Lower leg skin (tissue), 4 donors: ENCODE results near the gene IP6K2. TPM values are rescaled to one million over a fixed set of nuclear protein-coding genes. Genes with fewer than 3 reads are reported as not detected.

ENCODE experiments used
- DNase-seq, 2 donors: peaks; one replicate each; pipeline ENCODE4 v3.0.0-alpha.2; 2019; ENCODE audit warnings: low spot score in 2 of 2
- H3K4me3 ChIP-seq: fragments of 200-600 bp; sonication (generic); 2 replicates; pipeline ENCODE4 v1.5.1; 2017; ENCODE audit warnings: mild to moderate bottlenecking, low read depth; ENCODE audit not compliant: poor library complexity, severe bottlenecking
- CTCF ChIP-seq, 3 donors: fragments of 450-650 bp; IDR thresholded peaks; one replicate each; pipeline ENCODE4 v1.5.1; 2016; ENCODE audit warnings: antibody characterized with exemption in 3 of 3, mild to moderate bottlenecking in 3 of 3, moderate library complexity in 2 of 3
- POLR2A ChIP-seq, 2 donors: fragments of 450-650 bp; IDR thresholded peaks; one replicate each; pipeline ENCODE4 v1.6.1; 2016 to 2017; ENCODE audit warnings: antibody characterized with exemption in 2 of 2, mild to moderate bottlenecking in 1 of 2, moderate library complexity in 1 of 2
- WGBS, 2 donors: methylation state at CpG; one replicate each; pipeline ENCODE4 v1.1.5; 2018; 5-methylcytosine and 5-hydroxymethylcytosine counted together
- intact Hi-C: fragments of 100-400 bp; cut with DNase I; formaldehyde crosslinking; loops from one replicate; pipeline ENCODE4 v1.15.0; 2023; ENCODE audit warnings: low total_unique reads
- total RNA-seq, 4 donors: library from RNA; depleted of rRNA; stranded (reverse); fragments of >200 nt; gene quantifications; one replicate each; pipeline ENCODE4 v1.1.0, GENCODE V29; 2016

IP6K2 gene
- total RNA-seq, 4 donors from 2014 or later, result 142 to 304 (median 187) TPM

GRCh38 chr3:48698891-48699290, 18.1 kb downstream of the IP6K2 start:
- no peak for DNase-seq
- TF ChIP-seq CTCF (IDR thresholded peaks at IDR 0.05) (no peak), POLR2A (IDR thresholded peaks at IDR 0.05) (no peak)
- H3K4me3 ChIP-seq, result no peak overlapping the region
- intact Hi-C loops, result no loop called here
- WGBS, 2 donors, result 94 to 97% methylated on average over 8 of the region's 8 CpGs

GRCh38 chr3:48697952-48698351, 19.1 kb downstream of the IP6K2 start:
- intact Hi-C loops, result no loop called here
- DNase-seq, result no peak
- TF ChIP-seq POLR2A (IDR thresholded peaks at IDR 0.05), result no peak
- TF ChIP-seq CTCF (IDR thresholded peaks at IDR 0.05), result no peak
- 77 to 85% methylated on average over 3 of the region's 3 CpGs for WGBS, 2 donors
- no peak overlapping the region for H3K4me3 ChIP-seq

GRCh38 chr3:48696601-48697000, 20.4 kb downstream of the IP6K2 start:
- no peak overlapping the region for H3K4me3 ChIP-seq
- no peak for TF ChIP-seq POLR2A (IDR thresholded peaks at IDR 0.05)
- TF ChIP-seq CTCF (IDR thresholded peaks at IDR 0.05), result no peak
- no peak for DNase-seq
- intact Hi-C loops, result no loop called here

GRCh38 chr3:48696156-48696555, 20.9 kb downstream of the IP6K2 start:
- no peak for TF ChIP-seq POLR2A (IDR thresholded peaks at IDR 0.05)
- TF ChIP-seq CTCF (IDR thresholded peaks at IDR 0.05), result no peak
- no peak for DNase-seq
- intact Hi-C loops, result no loop called here
- 87 to 91% methylated on average over 5 of the region's 5 CpGs for WGBS, 2 donors
- H3K4me3 ChIP-seq, result no peak overlapping the region

GRCh38 chr3:48695393-48695753, 21.6 kb downstream of the IP6K2 start:
- TF ChIP-seq CTCF (IDR thresholded peaks at IDR 0.05) (no peak), POLR2A (IDR thresholded peaks at IDR 0.05) (no peak)
- 30 to 51% methylated on average over 9 of the region's 9 CpGs for WGBS, 2 donors
- peak; percentile 75 to 94 for DNase-seq
- intact Hi-C loops, result no loop called here
- H3K4me3 ChIP-seq, result peak overlapping the region; percentile 29

GRCh38 chr3:48694610-48695392, 22.2 kb downstream of the IP6K2 start:
- TF ChIP-seq POLR2A (IDR thresholded peaks at IDR 0.05) (no peak), CTCF (IDR thresholded peaks at IDR 0.05) (no peak)
- WGBS, 2 donors, result 43 to 48% methylated on average over 23 of the region's 23 CpGs
- H3K4me3 ChIP-seq, result peak overlapping the region; percentile 29
- intact Hi-C loops, result no loop called here
- peak; percentile 79 to 95 for DNase-seq
